Lower lobe of right lung (tissue), 2 donors: ENCODE measurements around the gene EREG. TPM values are rescaled to one million over a fixed set of nuclear protein-coding genes. Genes with fewer than 3 reads are reported as not detected.

Experiments
- ATAC-seq, 2 donors: fragments of 200-7000 bp; cut with Tn5 transposase; one replicate each; pipeline ENCODE4 v1.9.1; 2020 to 2022; ENCODE audit warnings: mild to moderate bottlenecking in 2 of 2, moderate library complexity in 2 of 2
- DNase-seq: peaks from one replicate; pipeline ENCODE4 v3.0.0-alpha.2; 2020
- H3K27ac ChIP-seq: fragments of 200-600 bp; one replicate; pipeline ENCODE4 v1.8.0; 2022
- H3K27me3 ChIP-seq: fragments of 200-600 bp; one replicate; pipeline ENCODE4 v1.8.0; 2022; ENCODE audit warnings: low read depth
- H3K36me3 ChIP-seq: fragments of 200-600 bp; one replicate; pipeline ENCODE4 v1.8.0; 2022; ENCODE audit warnings: mild to moderate bottlenecking
- H3K4me1 ChIP-seq: fragments of 200-600 bp; one replicate; pipeline ENCODE4 v1.8.0; 2022
- H3K4me3 ChIP-seq: fragments of 200-600 bp; one replicate; pipeline ENCODE4 v1.8.0; 2022; ENCODE audit warnings: mild to moderate bottlenecking
- H3K9me3 ChIP-seq: fragments of 200-600 bp; one replicate; pipeline ENCODE4 v1.8.0; 2022
- intact Hi-C: fragments of 100-400 bp; cut with DNase I; formaldehyde crosslinking; loops from one replicate; pipeline ENCODE4 v1.11.0; 2022
- total RNA-seq: library from RNA; stranded (reverse); fragmentation: NEBNext Ultra II Directional; extraction: Animal tissue kit (Norgen Biotek cat#: 25700); gene quantifications from one replicate; pipeline ENCODE4 v1.2.1, GENCODE V29; 2021
- TF ChIP-seq, protein P1 (sequence below): fragments of 200-600 bp; IDR thresholded peaks from one replicate; pipeline ENCODE4 v1.8.0; 2022; ENCODE audit warnings: antibody characterized with exemption, mild to moderate bottlenecking
- donor health status: DM: no; HTN: yes; CAD: no; lungs with severe emphysema.

Gene EREG
- total RNA-seq, 1 donor from 2014 or later, result 1.1 TPM

DNA sequence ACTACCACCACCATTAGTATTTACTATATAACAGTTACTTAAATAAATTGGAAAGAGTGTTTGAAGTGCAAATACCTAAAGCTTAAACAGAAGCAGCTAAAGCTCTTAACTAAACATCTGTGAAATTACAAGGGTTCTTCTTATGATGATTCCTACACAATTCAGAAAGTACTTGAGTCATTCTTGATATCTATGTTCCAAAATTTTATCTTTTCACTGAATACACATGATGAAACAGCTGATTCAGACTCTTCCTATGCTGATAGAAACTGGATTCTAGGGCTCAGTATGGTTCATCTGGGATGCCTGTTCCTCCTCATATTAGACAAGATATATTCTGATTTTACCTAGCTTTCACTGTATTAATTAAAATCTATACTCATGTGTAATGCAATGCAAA, 13.6 kb downstream of the EREG start:
- ATAC-seq (no peak), DNase-seq (no peak)
- TF ChIP-seq, protein P1, sequence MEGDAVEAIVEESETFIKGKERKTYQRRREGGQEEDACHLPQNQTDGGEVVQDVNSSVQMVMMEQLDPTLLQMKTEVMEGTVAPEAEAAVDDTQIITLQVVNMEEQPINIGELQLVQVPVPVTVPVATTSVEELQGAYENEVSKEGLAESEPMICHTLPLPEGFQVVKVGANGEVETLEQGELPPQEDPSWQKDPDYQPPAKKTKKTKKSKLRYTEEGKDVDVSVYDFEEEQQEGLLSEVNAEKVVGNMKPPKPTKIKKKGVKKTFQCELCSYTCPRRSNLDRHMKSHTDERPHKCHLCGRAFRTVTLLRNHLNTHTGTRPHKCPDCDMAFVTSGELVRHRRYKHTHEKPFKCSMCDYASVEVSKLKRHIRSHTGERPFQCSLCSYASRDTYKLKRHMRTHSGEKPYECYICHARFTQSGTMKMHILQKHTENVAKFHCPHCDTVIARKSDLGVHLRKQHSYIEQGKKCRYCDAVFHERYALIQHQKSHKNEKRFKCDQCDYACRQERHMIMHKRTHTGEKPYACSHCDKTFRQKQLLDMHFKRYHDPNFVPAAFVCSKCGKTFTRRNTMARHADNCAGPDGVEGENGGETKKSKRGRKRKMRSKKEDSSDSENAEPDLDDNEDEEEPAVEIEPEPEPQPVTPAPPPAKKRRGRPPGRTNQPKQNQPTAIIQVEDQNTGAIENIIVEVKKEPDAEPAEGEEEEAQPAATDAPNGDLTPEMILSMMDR, result no peak
- intact Hi-C loops, result loop anchor here (5.0 to 10.0 kb wide), 2 partner anchors 154 to 296 kb away; no protein-coding TSS in a partner anchor
- Histone ChIP-seq H3K27me3 (no peaks in the 10 kb centered on the region), H3K4me3 (no peak overlapping the region), H3K9me3 (no peaks in the 10 kb centered on the region), H3K27ac (no peak overlapping the region), H3K4me1 (no peaks in the 10 kb centered on the region), H3K36me3 (no peaks in the 10 kb centered on the region)

- TF ChIP-seq, protein P1, result no peak
- H3K36me3 ChIP-seq, result no peaks in the 10 kb centered on the region
- no peaks in the 10 kb centered on the region for H3K27me3 ChIP-seq
- H3K27ac ChIP-seq, result no peak overlapping the region
- no peaks in the 10 kb centered on the region for H3K4me1 ChIP-seq
- DNase-seq (no peak), ATAC-seq (no peak)
- no peak overlapping the region for H3K4me3 ChIP-seq
- intact Hi-C loops, result loop anchor here (5.0 to 10.0 kb wide), 2 partner anchors 152 to 295 kb away; no protein-coding TSS in a partner anchor
- no peaks in the 10 kb centered on the region for H3K9me3 ChIP-seq
Observed at GRCh38 chr4:74379912-74380311, 15.0 kb downstream of the EREG start.

- intact Hi-C loops, result no loop called here
- Histone ChIP-seq H3K27me3 (no peaks in the 10 kb centered on the region), H3K9me3 (no peaks in the 10 kb centered on the region), H3K27ac (no peak overlapping the region), H3K4me3 (no peak overlapping the region), H3K36me3 (no peaks in the 10 kb centered on the region), H3K4me1 (no peaks in the 10 kb centered on the region)
- TF ChIP-seq, protein P1, result no peak
- DNase-seq (no peak), ATAC-seq (no peak)
Observed at GRCh38 chr4:74385386-74385785, 20.4 kb downstream of the EREG start.

DNA sequence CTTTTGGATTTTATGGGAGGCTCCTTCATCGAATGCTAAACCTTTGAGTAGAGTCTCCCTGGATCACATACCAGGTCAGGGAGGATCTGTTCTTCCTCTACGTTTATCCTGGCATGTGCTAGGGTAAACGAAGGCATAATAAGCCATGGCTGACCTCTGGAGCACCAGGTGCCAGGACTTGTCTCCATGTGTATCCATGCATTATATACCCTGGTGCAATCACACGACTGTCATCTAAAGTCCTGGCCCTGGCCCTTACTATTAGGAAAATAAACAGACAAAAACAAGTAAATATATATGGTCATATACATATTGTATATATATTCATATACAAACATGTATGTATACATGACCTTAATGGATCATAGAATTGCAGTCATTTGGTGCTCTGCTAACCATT, 21.2 kb downstream of the EREG start:
- TF ChIP-seq, protein P1, result no peak
- Histone ChIP-seq H3K4me1 (no peaks in the 10 kb centered on the region), H3K9me3 (no peaks in the 10 kb centered on the region), H3K4me3 (no peak overlapping the region), H3K27me3 (no peaks in the 10 kb centered on the region), H3K27ac (no peak overlapping the region), H3K36me3 (no peaks in the 10 kb centered on the region)
- intact Hi-C loops, result no loop called here
- no peak for ATAC-seq
- no peak for DNase-seq

- Histone ChIP-seq H3K36me3 (no peaks in the 10 kb centered on the region), H3K4me3 (no peak overlapping the region), H3K27me3 (no peaks in the 10 kb centered on the region), H3K27ac (no peak overlapping the region), H3K9me3 (no peaks in the 10 kb centered on the region), H3K4me1 (no peaks in the 10 kb centered on the region)
- ATAC-seq, result no peak
- DNase-seq, result no peak
- TF ChIP-seq, protein P1, result no peak
- intact Hi-C loops, result no loop called here
Observed at GRCh38 chr4:74387790-74388189, 22.8 kb downstream of the EREG start.

DNA sequence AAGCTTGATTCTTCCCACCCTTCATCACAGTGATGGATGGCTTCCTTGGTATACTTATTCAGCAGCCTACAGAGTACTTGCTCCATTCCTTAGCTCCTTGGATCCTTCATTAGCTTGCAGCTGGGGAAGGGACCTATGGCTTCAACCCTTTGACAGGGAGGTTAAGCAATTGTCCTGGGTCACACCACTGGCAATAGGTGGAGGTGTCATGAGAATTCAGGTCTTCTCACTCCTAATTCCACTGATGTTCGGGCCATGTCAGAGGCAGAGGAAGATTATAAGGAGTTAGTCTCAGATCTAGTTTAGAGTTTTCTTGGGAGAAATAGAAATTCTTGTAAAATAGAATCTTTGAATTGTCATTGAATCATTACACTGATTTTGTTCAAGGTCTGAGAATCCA, 24.5 kb downstream of the EREG start:
- H3K27ac ChIP-seq, result no peak overlapping the region
- no peak overlapping the region for H3K4me3 ChIP-seq
- H3K27me3 ChIP-seq, result no peaks in the 10 kb centered on the region
- intact Hi-C loops, result no loop called here
- TF ChIP-seq, protein P1, result no peak
- H3K4me1 ChIP-seq, result no peaks in the 10 kb centered on the region
- H3K36me3 ChIP-seq, result no peaks in the 10 kb centered on the region
- DNase-seq (no peak), ATAC-seq (no peak)
- H3K9me3 ChIP-seq, result no peaks in the 10 kb centered on the region
